RCC 7860 (cell line): ENCODE data around the gene KDM3A.
"Not testable (repeated sequence)": the region's sequence is repeated elsewhere in the genome, so short reads cannot be mapped to it uniquely, and the experiment has no call there.

ENCODE experiments used
- DNase-seq: peaks from one replicate; pipeline ENCODE4 v3.0.0-alpha.2; 2015; ENCODE audit warnings: low spot score
- FAIRE-seq: peaks from 2 replicates; lab custom pipeline; 2012; peaks lifted over from hg19 to GRCh38; lab: Jason Lieb, UNC

Gene KDM3A

DNA sequence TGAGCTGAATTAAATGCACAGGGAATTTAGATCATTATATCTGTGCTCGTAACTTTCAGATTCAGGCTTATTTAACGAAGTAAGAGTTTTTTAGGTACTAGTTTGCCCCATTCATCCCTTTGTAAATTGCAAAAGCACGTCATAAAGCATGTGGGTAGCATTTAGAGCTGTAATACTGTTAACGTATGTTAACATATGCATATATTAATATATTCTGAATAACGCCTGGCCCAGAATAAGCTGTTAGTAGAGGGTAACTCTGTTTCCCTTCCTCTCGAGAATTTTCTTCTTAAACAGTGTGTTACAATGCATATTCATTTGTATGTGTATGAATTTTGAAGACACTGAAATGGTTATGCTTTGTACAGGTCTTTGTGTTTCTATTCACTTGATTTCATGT is 30.5 kb downstream of the KDM3A start:
- FAIRE-seq (no peak), DNase-seq (no peak)

- no peak for DNase-seq
- no peak for FAIRE-seq
These were observed 34.9 kb downstream of the KDM3A start for GRCh38 chr2:86476092-86476491.

- FAIRE-seq (no peak), DNase-seq (no peak)
These were observed 35.7 kb downstream of the KDM3A start for GRCh38 chr2:86476918-86477317.

GRCh38 chr2:86477349-86477748 is 36.2 kb downstream of the KDM3A start:
- FAIRE-seq: no peak
- no peak for DNase-seq

GRCh38 chr2:86480105-86480504 is 38.9 kb downstream of the KDM3A start:
- FAIRE-seq (no peak), DNase-seq (no peak)

DNA sequence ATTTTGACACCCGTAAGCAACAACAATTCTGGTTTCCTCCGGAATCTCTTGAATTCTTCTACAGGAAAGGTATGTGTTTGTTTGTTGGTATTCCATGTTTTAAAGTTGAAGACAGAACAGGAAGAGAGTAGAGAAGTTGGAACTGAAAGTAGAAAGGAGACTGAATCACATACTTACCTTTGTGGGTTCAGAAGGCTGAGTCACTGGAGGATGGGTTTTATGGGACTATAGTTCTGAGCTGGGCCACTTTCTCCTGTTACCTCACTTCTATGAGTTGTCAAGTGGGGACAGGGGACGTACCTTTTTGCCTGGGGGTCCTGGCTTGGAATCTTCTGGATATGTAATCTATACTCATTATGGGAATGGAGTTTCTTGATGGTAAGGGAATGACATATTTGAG is 40.9 kb downstream of the KDM3A start:
- DNase-seq: no peak
- no peak for FAIRE-seq

DNA sequence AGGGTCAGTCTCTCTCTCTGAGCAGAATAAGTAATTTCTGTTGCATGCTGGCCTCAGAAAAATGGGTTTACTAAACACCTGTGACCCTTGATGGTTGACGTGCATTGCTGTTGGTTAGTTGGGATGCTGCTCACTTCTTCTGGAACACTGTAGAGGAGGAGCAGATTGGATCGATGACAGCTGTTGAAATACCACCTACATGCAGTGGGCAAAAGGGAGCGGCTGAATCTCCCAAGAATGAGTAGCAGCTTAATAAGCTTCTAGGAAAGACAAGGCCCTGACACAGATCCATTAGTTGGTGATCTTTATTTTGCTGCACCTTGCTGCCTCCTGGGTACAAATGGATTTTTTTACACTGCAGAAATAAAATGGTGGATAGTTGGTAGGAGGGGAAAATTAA is 43.2 kb downstream of the KDM3A start:
- FAIRE-seq (no peak), DNase-seq (no peak)

GRCh38 chr2:86485103-86485502 is 43.9 kb downstream of the KDM3A start:
- no peak for FAIRE-seq
- DNase-seq: no peak

- no peak for DNase-seq
- FAIRE-seq: no peak
These were observed 44.6 kb downstream of the KDM3A start for GRCh38 chr2:86485802-86486201.

GRCh38 chr2:86487062-86487461 is 45.9 kb downstream of the KDM3A start:
- no peak for DNase-seq
- FAIRE-seq: no peak

DNA sequence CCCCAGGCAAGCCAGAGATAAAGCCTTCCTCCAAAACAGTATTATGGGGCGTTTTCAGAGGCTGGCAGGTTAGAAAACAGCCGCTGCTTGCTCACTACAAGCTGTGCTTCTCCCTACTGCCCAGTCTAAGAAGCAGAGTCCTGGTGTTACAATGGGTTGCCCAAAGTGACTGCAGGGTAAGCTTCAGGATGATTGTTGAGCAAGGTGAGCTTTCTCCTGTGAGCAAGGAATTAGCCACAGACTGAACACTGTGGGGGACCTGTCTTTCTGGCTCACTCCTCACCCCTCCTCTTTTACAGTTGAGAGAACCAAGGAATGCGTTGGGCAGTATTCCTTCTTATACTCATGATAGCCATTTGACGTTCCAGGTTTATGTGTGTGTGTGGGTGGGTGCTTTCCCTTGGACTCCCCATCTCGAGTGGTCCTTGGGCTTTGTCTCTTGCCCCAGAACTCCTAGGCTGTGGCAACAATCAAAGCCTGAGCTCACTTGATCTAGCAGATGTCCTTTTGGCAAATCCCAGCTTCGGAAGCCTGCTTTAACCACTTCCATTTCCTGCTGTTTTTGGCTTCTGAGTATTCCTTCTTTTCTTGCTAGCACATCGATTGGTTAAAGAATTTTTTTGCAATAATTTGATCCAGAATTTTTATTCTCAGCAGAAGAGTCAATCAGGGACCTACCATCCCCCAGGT is 47.5 kb downstream of the KDM3A start:
- FAIRE-seq (no peak), DNase-seq (no peak)

DNA sequence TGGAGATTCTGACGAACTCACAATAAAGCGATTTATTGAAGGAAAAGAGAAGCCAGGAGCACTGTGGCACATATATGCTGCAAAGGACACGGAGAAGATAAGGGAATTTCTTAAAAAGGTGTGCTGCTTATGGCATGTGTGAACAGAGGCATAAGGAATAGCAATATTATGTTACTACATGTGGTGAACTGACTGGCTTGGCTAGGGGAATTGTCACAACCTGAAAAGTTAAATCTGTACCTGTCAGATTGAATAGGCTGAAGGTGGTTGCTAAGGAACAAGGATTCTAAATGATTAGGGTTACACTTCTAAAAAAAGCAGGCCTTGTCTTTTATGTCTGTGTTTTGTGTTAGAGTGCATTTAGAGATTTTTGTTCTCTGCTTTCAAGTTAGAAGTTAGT is 48.4 kb downstream of the KDM3A start:
- DNase-seq (no peak), FAIRE-seq (no peak)

DNA sequence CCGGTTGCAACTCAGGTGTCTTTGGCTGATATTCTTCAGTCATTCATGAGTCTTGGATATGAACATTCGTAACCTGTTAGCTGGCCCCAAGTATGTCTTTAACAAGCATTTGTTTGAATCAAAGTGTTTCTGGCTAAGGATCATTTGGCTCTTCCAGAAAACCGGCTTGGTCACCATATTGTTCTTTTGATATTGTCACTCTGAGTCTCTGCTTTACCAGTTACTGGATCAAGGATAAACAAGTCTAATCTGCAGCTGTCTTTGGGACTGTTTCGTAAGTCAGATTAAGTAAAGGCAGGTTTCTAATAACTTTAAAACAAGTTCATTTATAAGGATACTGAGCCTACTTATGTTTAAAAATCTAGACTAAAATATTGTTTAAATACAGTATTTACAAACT is 49.1 kb downstream of the KDM3A start:
- no peak for FAIRE-seq

DNA sequence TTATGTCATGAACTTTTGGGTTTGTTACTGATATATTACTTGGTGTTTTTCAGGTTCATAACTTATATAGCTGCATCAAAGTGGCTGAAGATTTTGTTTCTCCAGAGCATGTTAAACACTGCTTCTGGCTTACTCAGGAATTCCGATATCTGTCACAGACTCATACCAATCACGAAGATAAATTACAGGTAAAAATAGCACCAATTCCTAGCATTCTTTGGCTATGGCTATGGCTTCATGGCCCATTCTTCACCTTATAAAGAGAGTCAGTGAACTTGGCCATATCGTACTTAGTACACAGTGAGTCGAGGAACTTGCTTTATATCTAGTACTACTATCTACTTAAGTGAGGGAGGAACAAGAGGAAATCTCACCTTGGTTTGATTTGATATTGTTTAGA is 49.9 kb downstream of the KDM3A start:
- no peak for FAIRE-seq
- DNase-seq: no peak

More for the DNA sequence above, 49.1 kb downstream of the KDM3A start:
- no peak for DNase-seq

DNA sequence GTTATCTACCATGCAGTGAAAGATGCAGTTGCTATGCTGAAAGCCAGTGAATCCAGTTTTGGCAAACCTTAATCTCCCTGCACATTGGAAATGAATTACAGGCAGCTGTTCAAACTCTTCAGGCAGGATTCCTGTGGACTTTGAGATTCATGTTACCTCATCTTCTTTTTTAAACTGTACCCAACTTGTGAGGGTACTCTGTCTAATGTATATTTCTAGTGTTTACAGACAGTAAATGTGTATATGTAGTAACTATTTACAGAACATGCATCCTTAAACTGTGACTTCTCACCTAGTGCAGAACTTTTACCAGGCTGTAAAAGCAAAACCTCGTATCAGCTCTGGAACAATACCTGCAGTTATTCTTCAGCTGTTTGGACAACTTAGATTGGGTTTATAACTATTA is 50.9 kb downstream of the KDM3A start:
- no peak for DNase-seq
- no peak for FAIRE-seq

DNA sequence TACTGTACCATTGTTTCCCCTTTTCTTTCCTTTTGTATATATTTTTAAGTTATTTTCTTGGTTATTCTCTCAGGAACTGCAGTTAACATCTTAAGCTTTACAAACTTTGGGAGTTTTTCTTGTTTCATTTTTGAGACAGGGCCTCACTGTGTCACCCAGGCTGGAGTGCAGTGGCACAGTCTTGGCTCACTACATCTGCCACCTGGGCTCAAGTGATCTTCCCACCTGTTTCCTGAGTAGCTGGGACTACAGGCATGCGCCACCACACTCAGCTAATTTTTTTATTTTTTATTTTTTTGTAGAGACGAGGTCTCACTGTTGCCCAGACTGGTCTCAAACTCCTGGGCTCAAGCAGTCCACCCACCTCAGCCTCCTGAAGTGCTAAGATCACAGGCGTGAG is 55.2 kb downstream of the KDM3A start:
- not testable (repeated sequence) for FAIRE-seq, DNase-seq

- no peak for DNase-seq
- FAIRE-seq: no peak
These were observed 57.5 kb downstream of the KDM3A start for GRCh38 chr2:86498468-86499260.

DNA sequence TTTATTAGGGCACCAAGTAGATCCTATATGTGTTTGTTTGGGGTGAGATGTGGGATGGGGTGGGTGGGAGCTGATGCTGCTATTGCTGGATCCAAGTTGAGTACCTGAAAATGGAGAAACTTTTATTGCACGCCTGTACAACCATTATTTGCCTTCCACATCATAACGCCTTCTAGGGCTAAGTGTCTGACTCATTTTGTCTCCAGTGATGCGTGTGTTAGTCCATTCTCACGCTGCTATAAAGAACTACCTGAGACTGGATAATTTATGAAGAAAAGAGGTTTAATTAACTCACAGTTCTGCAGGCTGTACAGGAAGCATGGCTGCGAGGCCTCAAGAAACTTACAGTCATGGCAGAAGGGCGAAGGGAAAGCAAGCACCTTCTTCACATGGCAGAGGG is 58.2 kb downstream of the KDM3A start:
- no peak for DNase-seq
- FAIRE-seq: no peak

GRCh38 chr2:86500325-86501083 is 59.3 kb downstream of the KDM3A start:
- no peak for DNase-seq
- FAIRE-seq: no peak

DNA sequence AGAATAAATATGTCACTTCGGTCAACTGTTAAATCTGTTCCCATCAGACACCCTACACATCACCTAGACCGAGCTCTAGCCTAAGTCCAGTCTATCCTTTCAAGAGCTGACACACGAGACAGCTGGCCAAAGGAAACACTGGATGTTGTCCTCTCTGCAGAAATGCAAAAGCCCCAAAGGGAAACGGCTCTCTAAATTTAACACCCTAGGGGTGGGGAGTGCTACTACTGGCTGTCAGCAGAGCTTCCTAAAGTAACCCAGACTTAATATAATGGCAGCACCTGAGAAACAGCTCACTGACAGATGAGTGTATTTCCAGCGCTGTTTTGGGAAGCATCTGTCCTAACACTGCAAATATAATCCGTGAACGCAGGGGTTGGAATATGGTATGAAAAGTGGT is 66.4 kb downstream of the KDM3A start:
- FAIRE-seq (no peak), DNase-seq (no peak)

DNA sequence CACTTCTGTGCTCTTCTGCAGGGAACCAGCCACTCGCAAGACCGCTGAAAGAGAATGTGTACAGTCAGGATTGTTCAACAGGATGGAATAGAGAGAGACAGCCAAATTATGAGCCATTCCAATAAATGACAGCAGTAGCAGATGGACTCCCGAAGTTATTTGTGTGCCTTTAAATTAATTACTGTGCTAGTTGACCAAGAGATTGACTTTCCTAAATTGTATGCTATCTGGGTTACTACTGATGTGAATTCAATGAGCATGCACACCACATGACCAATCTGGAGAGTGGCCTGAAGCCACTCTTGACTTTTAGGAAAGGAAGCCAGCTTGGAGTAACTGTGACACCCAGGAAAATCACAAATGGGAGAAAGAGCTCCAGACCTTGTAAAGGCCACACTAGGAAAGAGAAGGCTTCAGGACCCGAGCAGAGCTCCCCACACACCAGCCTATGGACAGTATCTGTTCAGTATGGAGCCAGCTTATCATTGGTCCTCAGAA is 69.3 kb downstream of the KDM3A start:
- FAIRE-seq (no peak), DNase-seq (no peak)

DNA sequence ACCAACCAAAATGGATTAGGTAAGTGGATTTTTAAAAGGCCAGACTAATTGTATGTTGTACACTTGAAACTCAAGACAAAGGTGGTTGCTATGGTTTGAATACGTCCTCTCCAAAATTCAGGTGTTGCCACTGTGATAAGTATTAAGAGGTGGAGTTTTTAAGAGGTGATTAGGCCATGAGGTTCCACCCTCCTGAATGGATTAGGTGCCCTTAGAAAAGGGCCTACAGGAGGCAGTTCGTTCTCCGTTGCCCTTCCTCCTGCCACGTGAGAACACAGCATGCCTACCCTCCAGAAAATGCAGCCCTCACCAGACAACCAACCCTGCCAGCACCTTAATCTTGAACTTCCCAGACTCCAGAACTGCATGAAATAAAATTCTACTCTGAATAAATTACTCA is 70.9 kb downstream of the KDM3A start:
- no peak for FAIRE-seq
- no peak for DNase-seq
